ENCODE data around the gene CD93.

- TF ChIP-seq SIN3A (conservative IDR thresholded peaks at IDR 0.05 in 1 of 2, IDR thresholded peaks at IDR 0.05 in 1 of 2; ENCODE audit: low read depth in 1 of 2, low read length in 2 of 2) (no peak), RFX5 (IDR thresholded peaks at IDR 0.05; ENCODE audit: borderline replicate concordance, low read depth, low read length) (no peak), CTCF (IDR thresholded peaks at IDR 0.05; ENCODE audit: control extremely low read depth in 1 of 3, insufficient read depth in 1 of 3, low read depth in 1 of 3, low read length in 3 of 3) (no peak), POLR2A (IDR thresholded peaks at IDR 0.05; ENCODE audit: control extremely low read depth in 1 of 2, low read depth in 2 of 2, low read length in 2 of 2) (no peak), ZNF274 (IDR thresholded peaks at IDR 0.05; ENCODE audit: borderline replicate concordance, extremely low read depth, low read length) (no peak), SP1 (IDR thresholded peaks at IDR 0.05; ENCODE audit: low read depth, low read length) (no peak), EP300 (IDR thresholded peaks at IDR 0.05; ENCODE audit: borderline replicate concordance in 1 of 2, low read depth in 2 of 2, low read length in 2 of 2) (no peak), SIRT6 (IDR thresholded peaks at IDR 0.05; ENCODE audit: low read length) (no peak)
Observed at GRCh38 chr20:23131766-23132165, 45.6 kb upstream of the CD93 start.

Data from H1 (cell line).